Globus pallidus (tissue), 1 donor: ENCODE measurements around the gene ACO2.
A peak's percentile ranks its signal among the peaks of the same experiment; 100 is the strongest.
"Not testable (repeated sequence)": the region's sequence is repeated elsewhere in the genome, so short reads cannot be mapped to it uniquely, and the experiment has no call there.

ENCODE experiments used
- DNase-seq: peaks from one replicate; pipeline ENCODE4 v3.0.0-alpha.2; 2015; ENCODE audit warnings: low spot score

The ACO2 gene

DNA sequence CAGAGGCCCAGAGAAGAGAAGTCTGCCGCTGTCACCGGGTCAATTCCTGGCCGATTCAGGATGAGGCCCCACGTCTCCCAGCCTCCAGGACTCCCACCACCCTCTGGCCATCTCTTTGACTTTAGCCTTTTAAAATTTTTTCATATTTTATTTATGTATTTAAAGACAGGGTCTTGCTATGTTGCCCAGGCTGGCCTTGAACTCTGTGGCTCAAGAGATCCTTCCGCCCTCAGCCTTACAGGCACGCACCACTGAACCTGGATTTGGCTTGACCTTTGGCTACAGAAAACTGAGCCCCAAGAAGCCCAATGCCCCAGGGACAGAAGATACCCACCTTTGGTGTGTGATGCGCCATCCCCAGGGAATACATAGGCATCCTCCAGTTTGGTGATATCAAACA lies 71.4 kb downstream of the ACO2 start:
- no peak for DNase-seq

DNA sequence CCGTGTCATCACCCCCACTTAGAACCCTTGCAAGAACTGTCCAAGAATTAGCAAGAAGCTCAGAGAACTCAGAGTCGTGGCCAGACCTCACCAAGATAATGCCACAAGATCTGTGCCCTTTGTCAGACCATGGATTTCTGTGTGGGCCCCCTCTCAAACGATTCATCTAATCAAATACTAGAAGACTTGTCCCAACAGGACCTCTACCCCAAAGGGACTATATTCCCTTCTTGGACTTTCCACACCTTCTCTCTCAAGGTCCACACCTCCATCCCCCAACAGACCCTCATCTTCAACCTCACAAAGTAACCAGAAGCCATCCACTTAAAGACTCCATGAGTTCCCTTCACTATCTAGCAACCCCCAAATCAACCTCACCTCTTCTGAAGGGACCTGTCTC lies 72.6 kb downstream of the ACO2 start:
- no peak for DNase-seq

DNA sequence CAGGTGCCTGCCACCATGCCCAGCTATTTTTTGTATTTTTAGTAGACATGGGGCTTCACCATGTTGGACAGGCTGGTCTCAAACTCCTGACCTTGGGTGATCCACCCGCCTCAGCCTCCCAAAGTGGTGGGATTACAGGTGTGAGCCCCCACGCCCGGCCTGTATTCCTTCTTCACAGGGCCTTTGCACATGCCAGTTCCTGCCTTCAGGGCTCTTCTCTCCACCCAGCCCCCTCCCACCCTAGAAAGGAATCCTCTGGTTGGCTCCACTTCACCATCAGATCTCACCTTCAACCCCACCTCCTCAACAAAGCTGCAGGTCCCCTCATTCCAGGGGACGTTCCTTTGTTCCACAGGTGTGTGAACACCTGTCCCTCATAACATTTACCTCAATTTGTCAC lies 73.3 kb downstream of the ACO2 start:
- DNase-seq: no peak

DNA sequence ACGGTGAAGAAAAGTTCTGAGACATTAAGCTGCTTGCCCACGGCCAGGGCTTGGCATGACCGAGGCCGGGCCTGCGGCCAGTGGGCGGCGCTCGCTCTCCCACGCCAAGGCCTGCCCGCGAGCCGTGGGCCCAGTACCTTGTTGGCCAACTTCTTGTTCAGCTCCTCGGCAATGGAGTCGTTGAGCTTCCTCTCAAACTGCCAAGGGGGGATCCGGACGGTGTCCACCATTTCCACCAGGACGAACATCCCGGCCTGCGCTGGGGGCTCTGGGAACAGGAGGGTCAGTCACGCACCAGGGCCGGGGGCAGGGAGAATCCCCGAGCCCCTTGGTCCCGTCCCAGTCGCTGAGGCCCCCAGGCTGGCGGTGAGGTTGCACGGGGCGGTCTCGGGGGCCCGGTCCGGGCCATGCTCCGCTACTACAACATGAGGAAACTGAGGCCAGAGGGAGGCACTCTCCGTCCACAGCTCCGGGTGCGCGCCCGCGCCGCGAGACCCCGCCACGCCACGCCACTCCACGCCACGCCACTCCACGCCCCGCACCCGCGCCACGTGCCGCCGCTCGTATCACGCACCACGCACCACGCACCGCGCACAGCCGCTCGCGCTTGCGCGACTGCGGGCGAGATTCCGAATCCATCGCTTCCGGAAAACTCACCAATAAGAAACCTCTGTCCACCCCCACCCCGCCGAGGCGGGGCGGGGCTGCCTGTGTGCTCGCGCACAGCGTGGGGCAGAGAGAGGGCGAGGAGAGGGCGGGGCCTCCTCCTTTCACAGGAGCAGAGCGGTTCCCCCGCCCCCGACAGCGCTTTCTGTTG lies 75.1 kb downstream of the ACO2 start, which contains the start of gene POLR3H:
Gene POLR3H (minus strand): TSS at position 617 of the 817 bp plus-strand sequence. CDS start 369 bp downstream, at position 248.
- DNase-seq: peak; percentile 98

DNA sequence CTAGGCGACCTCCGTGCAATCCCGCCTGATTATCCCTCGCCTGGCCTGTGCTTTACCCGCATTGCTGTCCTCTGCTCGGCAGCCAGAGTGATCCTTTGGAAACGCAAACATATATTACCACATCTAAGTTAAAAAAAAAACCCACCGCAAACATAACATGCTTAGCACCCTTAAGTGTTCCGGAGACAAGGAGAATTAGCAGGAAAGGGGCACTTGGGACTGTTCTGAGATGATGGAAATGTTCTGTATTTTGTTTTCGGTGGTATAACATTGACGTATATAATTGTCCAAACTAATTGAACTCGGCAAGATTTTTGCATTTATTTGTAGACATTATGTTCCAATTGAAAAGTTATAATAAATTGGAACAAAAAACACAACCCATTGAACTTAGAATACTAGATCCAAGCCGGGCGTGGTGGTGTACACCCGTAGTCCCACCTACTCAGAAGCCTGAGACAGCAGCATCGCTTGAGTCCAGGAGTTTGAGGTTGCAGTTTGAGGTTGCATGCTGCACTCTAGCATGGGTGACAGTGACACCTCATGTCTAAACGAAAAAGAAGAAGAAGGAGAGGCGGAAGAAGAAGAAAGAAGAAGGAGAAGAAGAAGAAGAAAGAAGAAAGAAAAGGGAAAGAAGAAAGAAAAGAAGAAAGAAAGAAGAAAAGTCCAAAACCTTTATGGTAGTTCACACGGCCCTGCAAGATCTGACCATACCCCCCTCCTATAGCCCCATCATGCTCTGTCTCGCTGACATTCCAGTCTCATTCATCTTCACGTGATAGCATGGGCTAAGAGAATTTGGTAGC lies 76.0 kb downstream of the ACO2 start:
- DNase-seq: no peak

DNA sequence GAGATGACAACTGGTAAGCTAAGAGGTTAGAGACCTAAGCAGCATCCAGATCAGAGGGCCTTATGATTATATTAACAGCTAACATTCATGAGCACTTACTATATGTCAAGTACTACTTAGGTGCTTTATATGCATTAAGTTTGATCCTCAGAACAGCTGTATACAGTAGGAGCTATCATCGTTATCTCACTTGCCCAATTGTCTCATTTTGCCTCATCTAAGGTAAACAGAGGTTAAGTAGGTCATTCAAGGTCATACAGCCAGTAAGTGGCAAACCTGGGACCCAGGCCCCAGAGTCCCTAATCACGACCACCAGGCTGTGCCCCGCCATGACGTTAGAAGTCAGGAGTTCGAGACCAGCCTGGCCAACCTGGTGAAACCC lies 79.9 kb downstream of the ACO2 start:
- no peak for DNase-seq

DNA sequence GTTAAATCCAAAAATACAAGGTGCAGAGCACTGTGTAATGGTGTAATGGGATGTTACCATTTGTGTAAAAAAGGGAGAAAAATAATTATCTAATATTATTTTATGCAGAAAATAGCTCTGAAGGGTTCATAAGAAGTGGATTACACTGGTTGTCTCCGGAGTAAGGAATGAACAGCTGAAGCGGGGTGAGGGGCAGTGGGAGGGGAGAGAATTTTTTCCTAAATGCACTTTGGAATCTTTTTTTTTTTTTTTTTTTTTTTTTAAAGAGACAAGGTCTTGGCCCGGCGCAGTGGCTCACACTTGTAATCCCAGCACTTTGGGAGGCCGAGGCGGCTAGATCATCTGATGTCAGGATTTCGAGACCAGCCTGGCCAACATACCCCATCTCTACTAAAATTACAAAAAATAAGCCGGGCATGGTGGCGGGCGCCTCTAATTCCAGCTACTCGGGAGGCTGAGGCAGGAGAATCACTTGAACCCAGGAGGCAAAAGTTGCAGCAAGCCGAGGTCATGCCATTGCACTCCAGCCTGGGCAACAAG lies 82.1 kb downstream of the ACO2 start:
- no peak for DNase-seq

DNA sequence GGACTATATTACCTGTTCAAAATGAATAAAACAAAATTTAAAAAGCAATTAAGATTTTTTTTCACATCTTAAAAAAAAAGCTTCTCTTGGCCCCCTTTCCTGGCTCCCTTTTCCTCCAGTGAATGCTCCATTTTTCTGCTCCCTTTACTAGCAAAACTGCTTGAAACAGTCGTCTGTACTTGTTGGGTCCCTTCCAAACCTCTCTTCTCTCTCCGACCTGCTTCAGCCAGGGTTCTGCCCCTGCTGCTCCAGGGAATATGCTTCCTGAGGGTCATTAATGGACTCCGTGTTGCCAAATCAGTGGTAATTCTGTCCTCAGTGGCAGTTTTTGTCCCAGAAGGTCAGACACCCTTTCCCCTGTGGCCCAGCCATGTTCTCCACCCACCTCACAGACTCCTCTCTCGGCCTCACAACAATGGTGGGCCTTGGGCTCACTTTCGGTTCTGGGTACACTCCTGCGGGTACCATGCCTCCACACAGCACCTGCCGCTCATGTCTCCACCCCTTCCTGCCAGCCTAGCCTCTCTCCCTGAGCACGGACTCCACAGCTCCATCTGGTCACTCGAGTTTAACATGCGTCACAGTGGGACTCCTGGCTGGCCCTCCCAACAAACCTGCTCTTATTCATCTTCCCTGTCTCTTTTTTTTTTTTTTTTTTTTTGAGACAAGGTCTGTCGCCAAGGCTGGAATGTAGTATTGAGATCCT lies 83.1 kb downstream of the ACO2 start:
- no peak for DNase-seq

DNA sequence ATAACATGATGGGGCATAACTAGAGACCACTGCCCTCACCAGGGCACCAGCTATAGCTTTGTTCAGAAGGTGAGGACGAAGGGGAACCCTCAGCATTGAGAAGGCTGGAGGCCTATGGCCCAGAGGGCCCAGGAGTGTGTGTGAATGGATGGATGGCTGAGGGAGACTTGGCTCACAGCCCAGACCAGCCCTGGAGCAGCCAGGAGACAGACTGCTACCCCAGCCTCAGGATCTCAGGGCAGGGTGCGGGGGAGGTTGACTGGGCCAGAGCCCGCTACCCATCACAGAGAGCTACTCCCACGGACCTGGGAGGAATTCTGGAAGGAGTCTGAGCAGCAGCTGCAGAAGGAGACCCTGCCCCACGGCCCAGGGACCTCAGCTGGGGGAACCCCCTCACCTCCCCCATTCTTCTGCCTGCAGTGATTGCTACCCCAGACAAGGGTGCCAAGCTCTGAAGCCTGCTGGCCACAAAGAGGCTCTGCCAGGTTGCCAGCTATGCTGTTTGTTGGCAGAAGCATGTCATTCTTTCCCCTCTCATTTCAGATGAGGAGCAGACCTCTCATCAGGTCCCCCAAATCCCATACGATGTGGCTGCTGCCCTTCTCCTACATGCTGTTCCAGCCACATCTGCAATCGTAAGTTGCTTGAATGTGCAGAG lies 86.5 kb downstream of the ACO2 start:
- DNase-seq: no peak

DNA sequence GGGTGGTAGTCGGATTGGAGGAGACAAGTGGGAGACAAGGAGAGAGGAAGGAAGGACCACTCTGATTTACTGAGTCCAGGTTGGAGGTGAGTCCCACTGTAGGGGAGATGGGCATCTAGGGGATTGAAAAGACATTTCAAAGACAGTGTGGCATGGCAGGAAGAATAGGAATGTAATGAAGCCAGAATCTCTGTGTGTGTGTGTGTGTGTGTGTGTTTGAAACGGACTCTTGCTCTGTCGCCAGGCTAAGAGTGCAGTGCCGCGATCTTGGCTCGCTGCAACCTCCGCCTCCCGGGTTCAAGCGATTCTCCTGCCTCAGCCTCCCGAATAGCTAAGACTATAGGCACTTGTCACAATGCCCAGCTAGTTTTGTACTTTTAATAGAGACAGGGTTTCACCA lies 87.6 kb downstream of the ACO2 start:
- no peak for DNase-seq

DNA sequence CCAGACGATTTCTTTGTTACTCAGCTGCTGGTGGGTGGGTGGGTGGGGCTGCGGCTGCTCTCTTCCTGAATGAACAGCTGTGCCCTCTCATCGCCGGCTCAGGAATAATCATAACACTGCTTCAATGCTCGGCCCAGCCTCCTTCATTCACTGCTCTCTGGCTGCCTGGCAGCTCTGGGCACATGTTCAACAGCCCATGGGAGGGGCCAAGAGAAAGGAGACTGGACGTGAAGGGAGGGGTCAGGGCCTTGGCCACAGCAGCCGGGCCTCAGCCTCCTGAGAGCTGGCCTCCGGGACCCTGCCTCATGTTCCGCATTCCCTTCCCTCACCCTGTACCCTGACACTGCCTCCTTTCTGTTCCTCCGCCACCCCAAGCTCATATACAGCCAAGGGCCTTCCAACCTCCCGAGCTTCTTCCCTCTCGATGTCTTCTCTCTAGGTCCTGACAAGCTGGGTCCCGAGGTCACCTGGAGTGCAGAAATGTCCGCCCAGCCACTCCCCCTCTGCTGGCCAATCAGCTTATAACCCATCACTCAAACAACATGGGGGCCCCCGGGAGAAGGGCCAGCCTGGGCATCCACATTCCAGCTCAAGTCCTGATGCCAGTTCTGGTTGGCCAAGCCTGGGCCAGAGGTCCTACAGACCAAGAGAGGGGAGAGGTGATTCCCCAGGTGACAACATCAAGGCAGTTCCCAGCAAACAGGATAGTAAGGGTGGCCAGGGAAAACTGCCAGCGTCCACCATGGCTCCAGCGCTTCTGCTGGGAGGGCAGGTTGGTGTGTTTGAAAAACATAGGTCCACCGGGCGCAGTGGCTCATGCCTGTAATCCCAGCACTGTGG lies 88.7 kb downstream of the ACO2 start:
- DNase-seq: peak; percentile 62

DNA sequence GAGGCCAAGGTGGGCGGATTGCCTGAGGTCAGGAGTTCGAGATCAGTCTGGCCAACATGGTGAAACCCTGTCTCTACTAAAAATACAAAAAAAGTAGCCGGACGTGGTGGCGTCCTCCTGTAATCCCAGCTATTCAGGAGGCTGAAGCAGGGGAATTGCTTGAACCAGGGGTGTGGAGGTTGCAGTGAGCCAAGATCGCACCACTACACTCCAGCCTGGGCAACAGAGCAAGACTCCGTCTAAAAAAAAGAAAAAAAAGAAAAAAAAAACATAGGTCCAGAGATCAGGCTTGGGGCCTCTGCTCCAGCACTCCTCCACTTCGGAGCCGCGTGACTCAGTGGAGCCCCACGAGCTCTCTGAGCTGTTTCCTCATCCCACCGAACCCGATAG lies 89.3 kb downstream of the ACO2 start:
- not testable (repeated sequence) for DNase-seq

DNA sequence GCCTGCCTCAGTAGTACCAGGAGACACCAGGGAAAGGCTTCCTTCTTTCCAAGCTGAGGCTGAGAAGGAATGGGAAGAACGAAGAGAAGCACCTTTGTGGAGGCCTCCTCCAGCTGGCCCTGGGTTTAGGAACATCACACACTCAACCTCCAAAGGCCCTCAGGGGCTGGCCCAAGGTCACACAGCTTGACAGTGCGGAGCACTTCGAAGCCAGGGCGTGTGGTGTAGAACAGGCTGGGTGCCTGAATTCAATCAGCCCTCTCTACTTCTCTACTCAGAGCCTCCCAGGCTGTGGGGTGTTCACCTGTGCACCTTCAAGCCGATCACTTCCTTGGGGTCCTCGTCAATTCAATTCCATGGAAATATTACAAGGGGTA lies 91.2 kb downstream of the ACO2 start:
- DNase-seq: no peak

DNA sequence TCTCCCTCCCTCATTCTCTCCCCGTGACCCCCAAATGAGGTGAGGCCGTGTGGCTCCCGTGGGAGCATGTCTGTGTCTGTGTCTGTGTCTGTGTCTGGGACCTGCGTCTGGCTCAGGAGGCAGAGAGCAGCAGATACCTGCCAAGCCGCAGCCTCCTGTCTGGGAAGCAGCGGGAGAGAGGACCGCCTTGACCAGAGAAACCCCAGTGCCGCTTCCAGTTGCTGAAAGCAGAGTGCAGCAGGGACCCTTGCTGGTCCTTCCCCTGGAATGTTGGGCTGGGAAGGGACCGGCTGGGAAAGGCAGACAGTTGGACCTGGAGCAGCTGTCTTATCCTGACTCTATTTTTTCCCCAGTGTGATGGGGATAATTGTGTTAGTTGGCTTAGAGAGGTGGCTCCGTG lies 92.4 kb downstream of the ACO2 start:
- no peak for DNase-seq

DNA sequence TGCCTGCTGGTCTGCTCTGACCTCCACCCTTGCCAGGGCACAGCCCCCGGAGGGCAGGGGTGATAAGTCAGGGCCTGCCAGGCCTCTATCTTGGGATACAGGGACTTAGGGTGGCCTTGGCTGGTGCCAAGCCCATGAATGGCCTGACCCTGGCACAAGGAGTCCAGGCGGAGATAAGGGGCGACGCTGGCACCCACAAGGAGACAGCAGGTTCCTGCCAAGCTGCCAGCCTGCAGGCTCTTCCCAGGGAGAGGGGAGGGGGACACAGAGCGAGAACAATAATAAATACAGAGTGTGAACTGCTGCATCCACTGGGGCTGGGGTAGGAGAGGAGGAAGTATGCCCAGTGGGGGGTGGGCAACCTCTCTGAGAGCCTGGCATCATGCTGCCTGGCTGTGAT lies 92.9 kb downstream of the ACO2 start:
- DNase-seq: no peak

DNA sequence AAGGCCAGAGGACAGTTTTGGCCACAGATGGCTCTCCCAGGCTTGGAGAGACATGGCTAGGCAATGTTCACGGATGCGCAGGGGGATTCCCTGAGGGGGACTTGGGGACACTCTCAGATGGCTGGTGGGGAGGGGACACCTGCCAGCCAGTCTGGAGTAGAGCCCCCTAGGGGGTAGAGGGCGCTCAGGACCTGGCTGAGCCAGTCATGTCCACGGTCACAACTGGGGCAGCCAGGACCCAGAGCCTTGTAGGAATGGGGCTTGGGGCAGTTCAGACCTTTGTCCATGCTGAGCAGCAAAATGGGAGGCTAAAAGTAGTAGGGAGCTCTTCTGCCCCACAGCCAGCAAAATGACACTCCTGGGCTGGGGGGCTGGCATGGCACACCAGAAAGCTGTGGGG lies 93.5 kb downstream of the ACO2 start:
- DNase-seq: no peak

DNA sequence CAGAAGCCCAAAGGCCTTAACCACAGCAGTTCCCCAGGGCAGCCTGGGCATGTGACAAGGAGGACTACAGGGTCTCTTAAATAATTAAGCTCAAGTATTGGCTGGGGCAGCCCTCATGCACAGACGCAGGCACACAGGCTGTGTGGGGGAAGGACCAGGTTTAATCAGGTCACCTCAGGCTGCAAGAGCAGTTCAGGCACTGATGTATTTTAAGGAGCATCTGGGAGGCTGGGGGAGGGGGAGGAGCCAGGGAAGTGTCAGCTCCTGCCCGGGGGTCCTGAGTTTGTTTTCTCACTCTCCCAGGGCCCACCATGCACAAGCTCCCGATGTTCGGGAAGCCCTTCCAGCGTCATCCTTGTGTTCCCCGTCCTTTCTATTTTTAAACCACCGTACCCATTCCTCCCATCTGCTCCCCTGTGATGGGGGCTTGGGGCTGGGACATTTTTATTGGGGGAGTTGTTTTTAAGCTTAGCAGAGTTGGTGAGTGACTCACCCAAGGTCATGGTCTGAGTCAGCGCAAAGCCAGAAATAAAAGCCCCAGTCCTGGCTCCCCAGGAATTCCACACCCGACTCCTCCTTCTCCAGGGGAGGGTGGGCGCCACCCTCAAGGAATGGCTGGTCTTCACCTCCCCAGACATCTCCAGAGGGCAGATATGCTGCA lies 94.3 kb downstream of the ACO2 start:
- no peak for DNase-seq

DNA sequence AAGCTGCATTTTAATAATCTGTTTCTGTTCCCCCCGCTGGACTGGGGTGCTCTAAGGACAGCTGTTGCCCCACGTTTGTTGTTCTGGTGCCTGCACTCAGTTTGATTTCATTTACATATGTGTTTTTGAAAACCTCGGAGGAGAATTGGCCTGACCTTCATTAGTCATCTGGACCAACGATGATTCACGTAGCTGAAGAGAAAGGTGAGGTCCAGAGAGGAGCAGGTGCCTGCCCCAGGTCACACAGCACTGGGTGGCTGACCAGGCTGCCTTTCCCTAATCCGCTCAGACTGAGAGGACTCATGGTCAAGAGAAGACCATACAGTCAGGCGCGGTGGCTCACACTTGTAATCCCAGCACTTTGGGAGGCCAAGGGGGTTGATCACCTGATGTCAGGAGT lies 95.6 kb downstream of the ACO2 start:
- DNase-seq: no peak

DNA sequence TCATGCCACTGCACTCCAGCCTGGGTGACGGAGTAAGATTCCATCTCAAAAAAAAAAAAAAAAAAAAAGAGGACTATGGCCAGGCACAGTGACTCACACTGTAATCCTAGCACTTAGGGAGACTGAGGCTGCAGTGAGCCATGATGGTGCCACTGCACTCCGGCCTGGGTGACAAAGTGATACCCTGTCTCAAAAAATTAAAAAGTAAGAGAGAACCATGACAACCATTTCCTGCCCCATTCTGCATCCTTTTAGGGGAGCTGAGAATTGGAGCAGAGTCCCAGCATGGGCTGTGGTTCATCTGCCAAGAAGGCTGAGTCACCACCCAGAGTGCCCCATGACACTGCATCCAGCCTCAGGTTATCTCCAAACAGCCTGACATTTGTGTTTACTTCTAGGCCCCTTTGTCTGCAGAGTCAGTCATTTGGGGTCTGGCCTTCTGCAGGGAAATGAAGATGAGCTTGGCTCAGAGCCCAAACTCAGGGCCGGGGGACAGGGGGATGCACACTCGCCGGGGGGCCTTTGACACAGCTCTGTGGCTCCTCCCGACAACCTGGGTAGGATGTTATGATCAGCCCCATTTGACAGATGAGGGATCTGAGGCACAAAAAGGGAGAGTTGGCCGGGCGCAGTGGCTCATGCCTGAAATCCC lies 96.6 kb downstream of the ACO2 start:
- no peak for DNase-seq

DNA sequence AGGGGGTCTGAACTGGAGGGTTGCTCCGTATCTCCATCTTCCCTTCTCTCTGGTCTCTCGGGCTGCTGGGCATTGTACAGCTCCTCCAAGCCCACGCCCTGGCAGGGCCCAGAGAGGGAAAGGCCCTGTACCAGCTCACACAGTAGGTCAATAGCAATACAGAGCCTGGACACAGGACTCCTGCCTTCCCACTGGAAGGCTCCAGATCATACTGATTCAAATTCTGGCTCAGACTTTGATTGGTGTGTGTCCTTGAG lies 98.5 kb downstream of the ACO2 start:
- no peak for DNase-seq
